HPDE6-E6E7 (cell line): Measurements from ENCODE around the gene GBF1.
"Not testable (repeated sequence)": the region's sequence is repeated elsewhere in the genome, so short reads cannot be mapped to it uniquely, and the experiment has no call there.

Experiments
- DNase-seq: peaks from one replicate; pipeline ENCODE4 v3.0.0; 2011; ENCODE audit warnings: missing footprints; ENCODE audit errors: extremely low spot score

Gene GBF1

GRCh38 chr10:102269017-102269416 is 23.7 kb downstream of the GBF1 start:
- no peak for DNase-seq

GRCh38 chr10:102274062-102274461 is 28.7 kb downstream of the GBF1 start:
- no peak for DNase-seq

DNA sequence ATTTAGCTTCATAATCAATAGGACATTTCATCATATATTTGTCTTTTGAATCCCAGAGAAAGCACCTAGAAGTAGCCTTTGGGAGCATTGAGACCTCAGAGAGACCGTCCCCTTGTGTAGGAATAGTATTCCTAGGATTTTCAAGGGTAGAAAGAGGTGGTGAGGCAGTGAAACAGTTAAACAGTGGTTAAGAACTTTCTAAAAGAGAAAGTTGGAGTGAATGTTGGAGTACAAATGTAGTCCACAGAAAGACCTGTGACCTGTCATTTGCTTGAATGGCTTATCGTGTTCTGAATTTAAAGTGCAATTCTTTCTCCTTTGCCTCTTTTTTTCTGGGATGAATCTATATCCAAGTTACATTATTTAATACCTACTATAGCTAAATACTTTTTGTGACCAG is 30.0 kb downstream of the GBF1 start:
- DNase-seq = no peak

- DNase-seq = no peak
These were observed 33.8 kb downstream of the GBF1 start for GRCh38 chr10:102279104-102279503.

GRCh38 chr10:102280397-102281101 is 35.2 kb downstream of the GBF1 start:
- DNase-seq = no peak

GRCh38 chr10:102281102-102281487 is 35.8 kb downstream of the GBF1 start:
- DNase-seq = no peak

DNA sequence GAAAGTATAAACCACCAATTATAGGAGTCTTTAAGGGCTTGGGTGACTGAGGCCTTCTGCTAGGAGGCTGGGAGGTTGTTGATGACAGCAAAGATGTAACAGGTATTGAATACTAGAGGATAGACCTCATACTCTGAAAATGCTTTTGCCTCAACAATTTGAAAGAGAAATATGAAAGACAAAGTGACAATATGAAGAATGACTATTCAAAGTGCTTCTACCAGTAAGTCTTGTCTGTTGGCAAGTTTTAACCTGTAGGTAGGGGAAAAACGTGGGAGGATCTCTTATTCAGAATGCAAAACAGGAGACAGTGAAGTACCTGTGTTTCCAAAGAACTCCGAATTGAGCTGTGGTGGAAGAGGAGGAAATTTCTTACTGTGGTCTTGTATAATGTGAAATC is 38.2 kb downstream of the GBF1 start:
- peak; percentile 29 for DNase-seq

DNA sequence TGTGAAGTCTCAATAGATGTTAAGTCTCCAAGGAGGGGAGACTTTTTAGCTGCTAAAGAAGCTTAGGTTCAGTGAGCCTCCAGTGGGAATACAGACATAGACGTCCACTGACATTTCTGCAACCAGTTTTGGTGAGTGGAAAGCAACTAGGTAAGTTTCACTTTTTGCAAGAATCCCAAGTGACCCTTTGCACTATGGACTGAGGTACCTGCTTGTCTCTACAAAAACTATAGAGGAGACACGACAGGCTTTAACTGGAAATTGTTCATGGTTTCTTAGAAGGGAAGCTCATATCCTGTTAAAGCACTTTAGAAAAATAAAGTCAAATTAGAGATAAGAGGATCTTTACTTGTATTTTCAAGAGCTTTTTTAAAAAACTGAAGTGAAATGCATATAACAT is 38.6 kb downstream of the GBF1 start:
- DNase-seq = no peak

GRCh38 chr10:102284531-102284930 is 39.2 kb downstream of the GBF1 start:
- no peak for DNase-seq

DNA sequence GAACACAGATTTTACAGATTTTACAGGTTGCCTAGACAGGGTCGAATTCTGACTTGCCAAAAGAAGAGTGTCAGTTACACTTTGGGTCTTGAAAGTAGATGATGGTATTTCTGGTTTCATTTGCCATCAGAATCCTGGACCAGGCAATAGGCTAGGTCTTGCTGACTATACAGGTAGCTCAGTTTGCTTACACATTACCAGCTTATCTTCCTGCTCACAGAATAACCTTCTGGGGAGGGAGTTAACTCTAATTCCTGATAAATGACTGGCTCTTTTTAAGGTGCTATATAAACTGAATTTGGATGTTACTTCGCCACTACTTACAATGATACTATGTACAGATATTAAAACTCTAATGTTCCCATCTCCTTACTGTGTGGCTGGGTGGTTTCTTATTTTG is 39.8 kb downstream of the GBF1 start:
- DNase-seq = no peak

- DNase-seq = no peak
These were observed 40.9 kb downstream of the GBF1 start for GRCh38 chr10:102286216-102286615.

- DNase-seq = no peak
These were observed 42.2 kb downstream of the GBF1 start for GRCh38 chr10:102287538-102287937.

- no peak for DNase-seq
These were observed 42.7 kb downstream of the GBF1 start for GRCh38 chr10:102287991-102288390.

DNA sequence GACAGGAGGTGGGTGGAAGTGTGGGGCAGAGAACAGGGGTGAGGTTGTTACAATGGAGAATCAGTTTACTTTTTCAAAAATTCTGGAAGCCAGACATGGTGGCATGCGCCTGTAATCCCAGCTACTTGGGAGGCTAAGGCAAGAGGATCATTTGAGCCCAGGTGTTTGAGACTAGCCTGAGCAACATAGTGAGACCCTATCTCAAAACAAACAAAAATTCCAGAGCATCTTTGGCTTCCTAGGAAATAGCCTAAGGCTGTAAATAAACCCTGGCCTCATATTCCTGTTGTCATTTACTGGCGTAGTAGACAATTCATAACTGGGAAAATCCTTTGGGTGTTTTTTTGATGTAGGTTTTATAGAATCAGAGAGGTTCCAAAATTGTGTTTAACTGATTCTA is 44.0 kb downstream of the GBF1 start:
- DNase-seq = no peak

GRCh38 chr10:102289840-102290239 is 44.5 kb downstream of the GBF1 start:
- DNase-seq = no peak

GRCh38 chr10:102291221-102291905 is 46.0 kb downstream of the GBF1 start:
- DNase-seq = no peak

DNA sequence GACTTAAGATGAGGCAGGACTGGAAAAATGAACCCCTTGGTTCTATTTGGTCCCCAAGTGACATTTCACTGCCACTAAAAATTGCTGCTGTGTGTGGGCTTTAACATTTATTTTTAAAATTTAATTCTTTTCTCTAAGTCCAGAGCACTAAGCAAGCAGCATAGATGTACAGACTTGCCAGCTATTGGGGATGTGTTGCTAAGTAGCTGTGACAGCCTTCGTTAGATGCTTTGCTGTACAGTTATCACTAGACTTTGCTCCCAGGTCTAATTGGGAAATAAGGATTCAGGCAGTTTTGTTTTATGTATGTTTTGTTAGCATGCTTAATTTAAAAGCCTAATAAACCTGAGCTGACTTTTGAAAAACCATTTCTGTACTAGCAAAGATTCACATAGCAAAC is 51.8 kb downstream of the GBF1 start:
- no peak for DNase-seq

- DNase-seq = no peak
These were observed 53.6 kb downstream of the GBF1 start for GRCh38 chr10:102298899-102299298.

DNA sequence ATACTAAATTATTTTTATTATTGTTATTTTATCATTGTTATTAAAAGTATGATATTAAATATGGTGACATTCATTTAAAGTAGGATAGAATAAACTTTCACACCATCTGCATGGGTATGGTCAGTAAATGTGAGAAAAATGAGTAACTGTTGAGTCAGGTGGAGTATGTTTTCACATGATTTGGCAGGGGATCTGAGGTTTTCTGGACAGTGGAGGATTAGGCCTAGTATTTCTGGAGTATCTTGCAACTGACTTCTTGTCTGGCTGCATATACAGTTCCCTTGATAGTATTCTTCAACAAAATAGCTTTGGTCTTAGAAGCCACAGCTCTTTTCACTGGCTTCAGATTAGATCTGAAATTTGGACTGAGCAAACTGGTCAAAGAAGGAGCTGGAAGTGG is 54.5 kb downstream of the GBF1 start:
- DNase-seq = peak; percentile 44

GRCh38 chr10:102300278-102300843 is 55.0 kb downstream of the GBF1 start:
- no peak for DNase-seq

GRCh38 chr10:102300912-102301311 is 55.6 kb downstream of the GBF1 start:
- not testable (repeated sequence) for DNase-seq

DNA sequence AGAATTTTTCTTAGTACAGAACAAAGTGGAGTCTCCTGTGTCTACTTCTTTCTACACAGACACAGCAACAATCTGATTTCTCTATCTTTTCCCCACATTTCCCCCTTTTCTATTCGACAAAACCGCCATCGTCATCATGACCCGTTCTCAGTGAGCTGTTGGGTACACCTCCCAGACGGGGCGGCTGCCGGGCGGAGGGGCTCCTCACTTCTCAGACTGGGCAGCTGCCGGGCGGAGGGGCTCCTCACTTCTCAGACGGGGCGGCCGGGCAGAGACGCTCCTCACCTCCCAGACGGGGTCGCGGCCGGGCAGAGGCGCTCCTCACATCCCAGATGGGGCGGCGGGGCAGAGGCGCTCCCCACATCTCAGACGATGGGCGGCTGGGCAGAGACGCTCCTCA is 56.0 kb downstream of the GBF1 start:
- DNase-seq = not testable (repeated sequence)

GRCh38 chr10:102302611-102303010 is 57.3 kb downstream of the GBF1 start:
- no peak for DNase-seq
